ENCODE data around the gene KDM4C.

DNA sequence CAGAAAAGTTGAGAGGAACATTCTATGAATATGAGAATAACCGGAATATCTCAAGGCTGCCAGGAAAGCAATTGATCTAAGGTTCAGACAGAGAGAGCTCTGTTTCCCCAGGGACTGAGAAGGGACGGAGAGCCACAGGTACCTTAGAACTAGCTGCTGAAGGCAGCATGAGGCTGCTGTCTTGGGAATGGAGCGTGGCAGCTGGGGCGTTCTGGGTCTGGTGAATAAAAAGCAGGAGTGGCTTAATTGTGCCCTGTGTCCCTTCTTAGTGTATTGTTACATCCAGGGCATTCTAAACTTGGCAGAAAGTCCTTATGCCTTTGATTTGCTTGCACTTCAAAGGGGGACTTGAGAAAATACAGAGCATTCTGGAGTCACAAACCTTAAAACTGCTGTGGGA is 434.5 kb downstream of the KDM4C start:
- no peak for TF ChIP-seq EZH2 (IDR thresholded peaks at IDR 0.05; ENCODE audit: borderline replicate concordance, insufficient read depth, low read depth, low read length, poor library complexity, severe bottlenecking)
- TF ChIP-seq, protein P1, sequence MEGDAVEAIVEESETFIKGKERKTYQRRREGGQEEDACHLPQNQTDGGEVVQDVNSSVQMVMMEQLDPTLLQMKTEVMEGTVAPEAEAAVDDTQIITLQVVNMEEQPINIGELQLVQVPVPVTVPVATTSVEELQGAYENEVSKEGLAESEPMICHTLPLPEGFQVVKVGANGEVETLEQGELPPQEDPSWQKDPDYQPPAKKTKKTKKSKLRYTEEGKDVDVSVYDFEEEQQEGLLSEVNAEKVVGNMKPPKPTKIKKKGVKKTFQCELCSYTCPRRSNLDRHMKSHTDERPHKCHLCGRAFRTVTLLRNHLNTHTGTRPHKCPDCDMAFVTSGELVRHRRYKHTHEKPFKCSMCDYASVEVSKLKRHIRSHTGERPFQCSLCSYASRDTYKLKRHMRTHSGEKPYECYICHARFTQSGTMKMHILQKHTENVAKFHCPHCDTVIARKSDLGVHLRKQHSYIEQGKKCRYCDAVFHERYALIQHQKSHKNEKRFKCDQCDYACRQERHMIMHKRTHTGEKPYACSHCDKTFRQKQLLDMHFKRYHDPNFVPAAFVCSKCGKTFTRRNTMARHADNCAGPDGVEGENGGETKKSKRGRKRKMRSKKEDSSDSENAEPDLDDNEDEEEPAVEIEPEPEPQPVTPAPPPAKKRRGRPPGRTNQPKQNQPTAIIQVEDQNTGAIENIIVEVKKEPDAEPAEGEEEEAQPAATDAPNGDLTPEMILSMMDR (IDR thresholded peaks at IDR 0.05), result no peak
